ENCODE data around the gene SPDYE8.
"Not testable (repeated sequence)": the region's sequence is repeated elsewhere in the genome, so short reads cannot be mapped to it uniquely, and the experiment has no call there.

SPDYE8 gene

GRCh38 chr7:73029666-73030065 is at the start of gene SPDYE8:
Gene SPDYE8, minus strand, starts transcription at chr7:73029766. Its CDS starts 1,800 bp downstream, at chr7:73027966.
- DNase-seq: not testable (repeated sequence)

- DNase-seq: not testable (repeated sequence)
These were observed 28.2 kb upstream of the SPDYE8 start, which contains the start of gene SPDYE11 for GRCh38 chr7:73057811-73058210. Gene SPDYE11, minus strand, starts transcription at chr7:73057911. Its CDS starts 1,800 bp downstream, at chr7:73056111.

GRCh38 chr7:73006491-73006890 is 23.1 kb downstream of the SPDYE8 start:
- not testable (repeated sequence) for DNase-seq

- peak; percentile 86 to 93 for DNase-seq
These were observed 23.7 kb downstream of the SPDYE8 start for GRCh38 chr7:73005693-73006447.

DNA sequence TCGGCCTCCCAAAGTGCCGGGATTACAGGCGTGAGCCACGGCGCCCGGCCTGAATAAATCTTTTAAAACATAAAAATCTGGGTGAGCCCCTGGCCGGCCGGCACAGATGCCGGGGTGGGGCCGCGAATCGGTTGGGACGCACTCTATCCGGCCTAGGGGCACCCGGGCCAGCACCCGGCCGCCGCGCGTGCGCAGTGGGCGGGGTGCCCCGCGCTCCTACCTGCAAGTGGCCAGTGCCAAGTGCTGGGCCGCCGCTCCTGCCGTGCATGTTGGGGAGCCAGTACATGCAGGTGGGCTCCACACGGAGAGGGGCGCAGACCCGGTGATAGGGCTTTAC is 24.2 kb downstream of the SPDYE8 start:
- DNase-seq: peak; percentile 62 to 77

DNA sequence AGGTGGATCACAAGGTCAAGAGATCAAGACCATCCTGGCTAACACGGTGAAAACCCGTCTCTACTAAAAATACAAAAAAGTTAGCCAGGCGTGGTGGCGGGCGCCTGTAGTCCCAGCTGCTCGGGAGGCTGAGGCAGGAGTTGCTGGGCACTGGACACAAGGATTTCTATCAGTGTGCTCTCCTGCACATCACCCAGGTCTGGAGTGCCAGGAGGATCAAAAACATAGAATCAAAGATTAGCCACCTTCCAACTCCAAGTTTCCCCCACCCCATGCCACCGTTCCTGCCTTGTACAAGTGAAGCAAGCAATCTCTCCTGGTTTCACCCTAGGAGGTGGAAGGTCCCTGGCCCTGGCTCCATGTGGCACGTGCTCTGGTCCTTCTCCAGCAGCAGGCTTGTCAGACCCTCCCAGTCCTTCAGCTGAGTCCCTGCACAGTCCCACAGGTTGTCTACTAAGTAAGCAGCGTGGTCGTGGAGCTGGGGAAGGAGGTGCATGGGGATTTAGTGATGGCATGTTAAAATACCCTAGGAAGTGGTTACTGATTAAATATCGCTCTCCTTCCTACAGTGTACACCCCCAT is 31.6 kb downstream of the SPDYE8 start:
- DNase-seq: not testable (repeated sequence)

- not testable (repeated sequence) for DNase-seq
These were observed 32.1 kb downstream of the SPDYE8 start for GRCh38 chr7:72997447-72997846.

DNA sequence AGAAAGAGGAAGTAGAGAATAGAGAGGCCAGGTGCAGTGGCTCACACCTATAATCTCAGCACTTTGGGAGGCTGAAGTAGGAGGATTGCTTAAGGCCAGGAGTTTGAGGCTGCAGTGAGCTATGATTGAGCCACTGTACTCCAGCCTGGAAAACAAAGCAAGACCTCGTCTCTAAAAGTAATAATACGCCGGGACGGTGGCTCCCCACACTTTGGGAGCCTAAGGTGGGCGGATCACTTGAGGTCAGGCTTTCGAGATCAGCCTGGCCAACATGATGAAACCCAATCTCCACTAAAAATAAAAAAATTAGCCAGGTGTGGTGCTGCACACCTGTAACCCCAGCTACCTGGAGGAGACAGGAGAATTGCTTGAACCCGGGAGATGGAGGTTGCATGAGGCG is 34.1 kb downstream of the SPDYE8 start:
- not testable (repeated sequence) for DNase-seq

DNA sequence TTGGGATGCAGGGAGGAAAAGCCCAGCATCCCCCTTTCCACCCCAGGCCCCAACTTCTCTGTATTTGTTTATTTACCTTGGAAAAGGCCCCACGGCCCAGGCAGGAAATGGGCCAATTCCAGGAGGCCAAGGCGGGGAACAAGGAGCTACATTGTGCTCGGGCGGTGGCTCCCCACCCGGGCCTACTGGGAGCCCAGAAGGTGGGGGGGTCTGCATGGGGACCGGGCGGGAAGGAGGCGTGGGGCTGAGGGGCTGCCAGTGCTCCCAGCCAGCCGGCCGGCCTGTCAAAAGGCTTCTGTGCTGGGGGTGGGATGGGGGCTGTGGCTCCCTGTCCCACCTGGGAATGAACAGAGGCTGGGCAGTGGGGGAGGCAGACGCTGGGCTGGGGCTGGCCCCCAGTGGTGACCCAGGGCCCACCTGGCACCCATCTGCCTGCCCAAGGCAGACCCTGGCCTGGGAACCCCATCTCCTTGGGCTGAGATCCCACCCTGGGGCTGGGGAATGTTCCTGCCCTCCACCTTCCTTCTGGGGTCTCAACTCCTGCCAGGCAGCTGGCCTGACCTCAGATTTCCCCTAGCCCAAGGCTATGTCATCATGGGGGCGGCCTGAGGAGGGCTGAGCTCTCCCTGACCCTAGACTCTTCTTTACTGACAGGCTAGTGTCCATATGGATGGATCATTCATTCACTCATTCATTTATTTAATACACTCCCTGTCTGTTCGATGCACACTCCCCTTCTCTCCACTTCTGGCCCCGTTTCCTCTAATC is 39.2 kb downstream of the SPDYE8 start:
- not testable (repeated sequence) for DNase-seq

DNA sequence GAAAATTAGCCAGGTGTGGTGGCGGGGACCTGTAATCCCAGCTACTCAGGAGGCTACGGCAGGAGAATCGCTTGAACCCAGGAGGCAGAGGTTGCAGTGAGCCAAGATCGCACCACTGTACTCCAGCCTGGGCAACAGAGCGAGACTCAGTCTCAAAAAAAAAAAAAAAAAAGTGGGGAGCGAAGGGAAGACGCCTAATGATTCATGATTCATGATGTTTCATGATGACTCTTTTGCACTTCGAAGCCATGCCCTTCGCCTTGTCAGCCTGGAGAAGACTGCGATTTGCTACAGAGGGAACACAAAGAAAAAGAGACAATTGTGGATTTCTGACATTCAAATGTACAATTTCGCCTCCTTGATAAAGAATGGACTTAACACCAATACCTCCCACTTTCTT is 47.5 kb downstream of the SPDYE8 start:
- DNase-seq: not testable (repeated sequence)

- DNase-seq: not testable (repeated sequence)
These were observed 49.2 kb downstream of the SPDYE8 start for GRCh38 chr7:72980382-72980781.

- not testable (repeated sequence) for DNase-seq
These were observed 53.1 kb downstream of the SPDYE8 start for GRCh38 chr7:72976434-72976833.

GRCh38 chr7:72975656-72976286 is 53.8 kb downstream of the SPDYE8 start:
- DNase-seq: not testable (repeated sequence)

DNA sequence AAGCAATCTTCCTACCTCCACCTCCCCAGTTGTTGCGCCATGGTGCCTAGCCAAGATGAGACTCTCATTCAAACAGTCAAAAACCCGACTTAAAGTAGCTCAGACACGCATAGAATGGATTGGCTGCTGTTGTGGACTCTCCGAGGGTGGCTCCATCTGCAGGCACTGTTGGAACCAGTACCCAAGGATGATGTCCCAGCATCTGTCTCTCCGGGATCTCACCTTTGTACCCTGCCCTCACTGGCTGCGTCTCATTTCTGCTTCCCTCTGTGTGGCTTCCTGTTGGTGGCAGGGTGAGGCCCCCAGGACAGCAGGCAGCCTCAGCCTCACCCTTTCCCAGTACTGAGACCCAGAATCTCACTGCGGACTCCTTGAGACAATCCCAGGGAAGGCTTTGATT is 54.8 kb downstream of the SPDYE8 start:
- DNase-seq: not testable (repeated sequence)

GRCh38 chr7:72971505-72971904 is 58.1 kb downstream of the SPDYE8 start:
- DNase-seq: not testable (repeated sequence)

Measured in CD4-positive, alpha-beta T cell treated with Interferon alpha-2 for 1 hour (primary cell).